Stimulated activated CD4-positive, alpha-beta T cell treated with anti-CD3 and anti-CD28 coated beads, Interleukin-1b, Interleukin-23, amount 100 ng/mL, for 48 hours (primary cell): Measurements from ENCODE around the gene CACNA1S.
A peak's percentile ranks its signal among the peaks of the same experiment; 100 is the strongest.

Source experiments
- DNase-seq: peaks from one replicate; pipeline ENCODE4 v3.0.0-alpha.2; 2020

Gene CACNA1S

GRCh38 chr1:201140235-201140940 is 28.2 kb upstream of the CACNA1S start:
- DNase-seq: no peak

DNA sequence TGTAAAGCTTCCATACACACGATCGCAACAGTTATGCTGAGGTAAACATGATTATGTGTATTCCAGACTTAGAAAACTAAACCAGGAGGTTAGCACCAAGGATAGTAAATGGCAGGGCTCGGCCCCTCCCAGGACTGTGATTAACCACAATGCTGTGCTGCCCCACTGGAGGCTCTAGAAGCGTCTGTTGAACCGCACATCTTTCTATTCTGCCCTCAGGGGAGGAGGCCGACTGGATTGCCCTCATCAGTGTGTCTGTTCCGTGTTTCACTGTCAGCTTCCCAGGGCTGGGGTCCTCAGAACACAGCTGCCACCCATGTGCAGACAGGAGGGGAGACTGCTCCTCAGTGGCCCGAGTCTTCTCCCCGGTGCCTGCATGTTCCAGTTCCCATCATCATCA is 27.5 kb upstream of the CACNA1S start:
- DNase-seq: no peak

DNA sequence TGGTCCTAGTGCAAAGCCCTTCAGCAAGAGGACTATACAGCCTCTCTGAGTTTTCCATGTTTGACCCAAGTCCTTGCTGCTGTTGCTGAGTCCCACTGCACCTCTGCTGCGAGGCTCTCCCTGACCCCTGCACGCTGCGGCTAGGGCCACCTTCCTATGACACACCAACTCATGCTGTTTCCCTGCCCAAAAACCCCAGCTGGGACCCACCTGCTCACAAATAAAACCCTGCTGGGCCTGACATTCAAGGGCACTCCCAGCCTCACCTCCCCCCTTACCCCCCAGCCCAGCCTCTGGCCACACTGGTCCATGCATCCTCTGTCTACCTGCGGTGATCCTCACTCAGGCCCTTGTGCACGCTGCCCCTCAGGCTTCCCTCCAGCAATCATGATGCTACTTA is 27.1 kb upstream of the CACNA1S start:
- DNase-seq: no peak

DNA sequence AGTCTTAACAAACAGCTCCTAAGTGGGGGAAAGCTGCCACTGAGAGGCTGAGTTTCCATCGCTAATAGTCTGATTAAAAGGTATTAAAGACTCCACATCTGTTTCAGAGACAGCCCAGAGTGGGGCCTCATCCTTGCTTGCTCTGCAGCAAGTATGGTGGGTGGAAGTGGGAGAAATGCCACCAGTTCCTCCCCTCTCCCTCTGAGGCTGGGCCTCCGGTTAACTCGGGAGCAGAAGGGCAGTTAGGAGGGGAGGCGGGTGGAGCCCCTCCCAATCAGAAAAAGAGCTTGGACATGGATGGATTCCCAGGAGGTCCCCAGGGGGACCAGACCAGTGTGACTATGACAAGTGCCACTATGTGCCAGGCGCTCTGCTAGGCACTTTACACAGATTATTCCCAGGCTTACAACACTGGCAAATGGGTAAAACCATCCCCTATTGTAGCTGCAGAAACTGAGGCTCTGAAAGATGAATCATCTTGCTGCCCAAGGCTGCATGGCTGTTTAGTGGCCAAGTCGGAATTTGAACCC is 26.1 kb upstream of the CACNA1S start:
- DNase-seq: no peak

DNA sequence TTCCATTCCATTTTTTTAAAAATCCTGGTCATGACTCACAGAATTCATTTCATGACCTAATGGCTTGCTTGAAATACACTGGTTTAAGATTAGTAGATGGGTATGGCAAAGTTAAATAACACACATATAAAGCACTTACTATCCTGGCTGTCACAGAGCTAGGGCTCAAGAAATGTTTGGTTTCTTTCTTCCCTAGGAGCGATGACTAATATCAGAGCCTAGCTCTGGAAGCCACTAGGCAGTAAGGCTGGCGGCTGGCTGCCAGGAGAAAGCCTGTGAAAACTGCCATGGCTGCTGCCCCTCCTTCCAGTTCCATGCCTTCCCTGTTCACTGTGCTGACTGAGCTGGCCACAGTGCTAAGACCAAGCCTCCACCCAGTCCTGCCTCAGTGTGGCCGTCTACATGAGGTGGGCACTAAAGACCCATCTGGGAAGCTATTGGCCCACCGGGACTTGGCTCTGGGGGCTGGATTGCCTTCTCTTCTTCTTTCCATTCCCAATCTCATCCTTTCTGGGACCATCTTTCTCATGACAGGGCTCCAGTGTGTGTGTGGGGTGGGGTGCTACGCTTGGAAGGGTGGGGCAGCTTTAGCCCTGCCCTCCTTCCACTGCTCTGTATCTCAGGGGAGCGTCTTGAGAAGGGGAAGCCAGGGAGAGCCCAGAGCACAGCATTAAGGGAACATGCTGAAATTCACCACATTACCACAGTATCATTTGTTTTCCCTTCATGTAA is 25.5 kb upstream of the CACNA1S start:
- DNase-seq: no peak

DNA sequence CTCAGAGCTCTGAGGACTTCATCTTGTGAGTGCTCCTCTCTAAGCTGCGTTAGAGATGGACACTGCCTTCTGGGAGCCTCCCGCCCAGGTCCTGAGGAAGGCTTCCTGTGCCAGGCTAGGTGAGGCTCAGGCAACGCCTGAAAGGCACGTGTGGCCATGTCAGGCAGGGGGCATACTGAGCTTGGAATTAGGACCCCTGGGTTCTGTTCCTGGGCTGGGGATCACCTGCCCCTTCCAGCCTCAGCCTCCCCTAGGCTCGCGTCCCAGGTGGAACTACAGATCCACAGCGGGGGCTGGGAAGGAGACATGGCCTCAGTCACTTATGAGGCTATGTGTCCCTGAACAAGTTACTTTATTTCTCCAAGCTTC is 24.8 kb upstream of the CACNA1S start:
- DNase-seq: no peak

DNA sequence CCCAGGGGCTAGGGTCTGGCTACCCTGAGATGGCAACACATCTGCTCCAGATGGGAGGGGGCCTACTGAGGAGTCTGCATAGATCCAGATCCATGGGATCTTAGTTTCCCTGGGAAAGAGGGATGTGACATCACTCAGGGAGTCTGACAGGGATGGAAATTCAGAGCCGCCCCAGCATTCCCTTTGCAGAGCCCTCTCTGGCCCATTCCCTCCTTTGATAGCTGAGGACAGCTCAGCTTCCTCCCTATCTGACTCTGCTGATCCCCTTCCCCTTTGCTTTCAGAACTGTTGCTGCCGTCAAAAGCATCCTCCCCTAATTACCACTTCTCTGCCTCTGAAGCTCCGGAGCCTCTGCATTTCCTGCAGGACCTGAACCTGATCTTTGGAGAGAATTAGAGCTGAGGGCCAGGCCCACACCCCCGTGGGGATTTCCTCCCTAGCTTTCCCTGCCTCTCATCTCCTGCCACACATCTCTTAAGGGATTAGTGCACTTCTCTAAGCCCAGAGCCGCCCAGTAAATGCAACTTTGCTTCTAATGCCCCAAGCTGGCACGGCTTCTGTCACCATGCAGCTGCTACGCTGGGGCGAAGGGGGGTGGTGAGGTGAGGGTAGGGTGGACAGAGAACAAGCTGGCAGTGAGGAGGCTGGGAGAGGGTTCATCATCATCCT is 24.3 kb upstream of the CACNA1S start:
- DNase-seq: no peak

- no peak for DNase-seq
These were observed 22.2 kb upstream of the CACNA1S start for GRCh38 chr1:201134405-201134804.

GRCh38 chr1:201131398-201131797 is 19.2 kb upstream of the CACNA1S start:
- no peak for DNase-seq

DNA sequence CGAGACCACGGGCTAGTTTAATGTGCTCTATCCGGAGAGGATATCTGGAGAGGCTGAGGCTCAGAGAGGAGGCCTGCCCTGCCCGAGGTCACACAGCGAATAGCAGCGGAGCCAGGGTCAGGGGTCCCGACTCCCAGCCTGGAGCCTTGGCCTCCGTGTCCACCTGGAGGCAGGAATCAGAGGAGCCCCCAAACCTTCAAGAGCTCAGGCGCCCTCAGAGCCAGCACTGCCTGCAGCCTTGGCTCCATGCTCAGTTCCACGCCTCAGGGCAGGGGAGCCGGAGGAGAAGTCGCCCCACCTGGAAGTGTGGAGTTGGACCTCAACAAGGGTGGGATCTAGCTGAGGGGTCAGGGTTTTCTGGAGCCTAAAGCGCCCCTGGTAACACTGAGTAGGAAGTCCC is 16.7 kb upstream of the CACNA1S start:
- DNase-seq: no peak

DNA sequence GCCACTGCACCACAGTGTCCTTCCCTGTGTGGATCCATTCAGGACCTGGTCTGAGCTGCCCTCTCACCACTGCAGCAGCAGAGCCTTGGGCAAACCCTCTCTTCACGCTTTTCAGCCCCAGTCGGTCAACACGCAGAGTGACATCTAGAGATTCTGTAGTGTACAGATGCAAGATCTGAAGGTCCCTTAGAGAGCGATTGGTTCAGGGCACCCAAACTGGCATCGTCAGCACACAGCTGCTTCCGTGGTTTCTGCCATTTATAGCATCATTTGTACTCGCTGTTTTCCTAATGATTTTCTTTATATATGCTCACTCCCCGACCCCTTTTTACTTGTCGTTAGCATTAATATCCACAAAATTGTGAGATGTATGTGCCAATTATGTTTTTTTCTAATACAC is 16.2 kb upstream of the CACNA1S start:
- no peak for DNase-seq

DNA sequence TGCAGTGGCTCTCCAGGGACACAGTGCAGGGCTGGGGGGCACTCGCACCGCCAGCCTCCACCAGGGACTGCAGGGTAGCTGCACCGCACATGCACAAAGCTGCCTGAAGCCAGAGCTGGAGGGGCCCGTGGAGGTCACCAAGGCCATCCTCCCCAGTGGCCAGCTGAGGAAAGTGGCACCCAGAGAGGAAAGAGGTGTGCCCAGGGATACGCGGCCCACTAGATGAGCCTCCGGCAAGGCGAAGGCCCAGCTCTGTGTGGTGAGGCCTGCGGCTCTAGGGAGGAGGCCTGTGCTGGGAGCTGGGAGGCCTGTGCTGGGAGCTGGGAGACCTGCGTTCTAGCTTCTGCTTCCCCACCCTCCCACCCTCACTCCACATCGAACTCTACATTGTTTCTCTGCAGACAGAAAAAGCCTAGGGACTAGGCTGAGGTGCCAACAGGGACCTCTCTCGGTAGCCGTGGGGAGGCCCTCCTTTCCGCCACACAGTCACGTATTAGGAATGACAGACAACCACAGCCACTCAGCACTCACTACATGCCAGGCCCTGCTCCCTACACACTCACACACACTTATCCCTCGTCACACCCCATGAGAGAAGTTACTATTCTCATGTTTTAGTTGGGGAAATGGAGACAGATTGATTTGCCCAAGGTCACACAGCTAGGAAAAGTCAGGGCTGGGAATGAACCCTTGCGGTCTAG is 15.7 kb upstream of the CACNA1S start:
- DNase-seq: no peak

- DNase-seq: no peak
These were observed 14.9 kb upstream of the CACNA1S start, which contains the start of gene ASCL5 for GRCh38 chr1:201126832-201127754. Gene ASCL5 (minus strand): TSS chr1:201127184. CDS start chr1:201115372, 11,812 bp downstream.

DNA sequence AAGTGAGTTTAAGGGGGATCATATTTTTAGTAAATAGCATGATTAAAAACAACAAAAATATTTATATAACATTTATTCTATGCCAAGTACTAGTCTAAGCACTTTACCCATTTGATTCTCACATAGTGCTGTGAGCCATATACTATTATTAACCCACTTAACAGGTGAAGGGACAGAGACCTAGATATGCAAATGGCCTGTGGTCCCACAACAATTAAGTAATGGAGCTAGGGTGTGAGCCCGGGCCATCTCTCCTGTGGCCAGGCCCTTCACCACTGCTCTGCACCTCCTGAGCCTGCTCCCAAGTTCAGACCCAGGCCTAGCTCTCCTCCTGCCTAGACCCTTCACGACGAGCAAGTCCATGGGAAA is 14.2 kb upstream of the CACNA1S start:
- no peak for DNase-seq

- no peak for DNase-seq
These were observed 13.6 kb upstream of the CACNA1S start for GRCh38 chr1:201125800-201126199.

DNA sequence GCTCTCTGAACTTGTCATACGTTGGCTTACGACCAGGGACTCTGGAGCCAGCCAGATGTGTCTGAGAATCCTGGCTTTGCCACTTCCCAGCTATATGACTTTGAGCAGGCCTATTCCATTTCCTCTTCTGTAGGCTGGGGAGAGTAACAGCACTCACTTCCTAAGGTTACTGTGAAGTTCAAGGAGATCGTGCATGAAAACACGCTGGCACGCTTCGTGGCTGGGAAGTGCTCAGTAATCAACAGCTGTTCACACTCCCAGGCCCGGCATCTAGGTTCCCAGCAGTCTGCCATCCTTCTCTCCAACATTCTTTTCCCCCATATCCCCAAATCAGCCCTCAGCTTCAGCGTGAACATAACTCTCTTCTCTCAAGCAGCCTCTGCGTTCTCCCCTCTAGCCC is 12.8 kb upstream of the CACNA1S start:
- no peak for DNase-seq

DNA sequence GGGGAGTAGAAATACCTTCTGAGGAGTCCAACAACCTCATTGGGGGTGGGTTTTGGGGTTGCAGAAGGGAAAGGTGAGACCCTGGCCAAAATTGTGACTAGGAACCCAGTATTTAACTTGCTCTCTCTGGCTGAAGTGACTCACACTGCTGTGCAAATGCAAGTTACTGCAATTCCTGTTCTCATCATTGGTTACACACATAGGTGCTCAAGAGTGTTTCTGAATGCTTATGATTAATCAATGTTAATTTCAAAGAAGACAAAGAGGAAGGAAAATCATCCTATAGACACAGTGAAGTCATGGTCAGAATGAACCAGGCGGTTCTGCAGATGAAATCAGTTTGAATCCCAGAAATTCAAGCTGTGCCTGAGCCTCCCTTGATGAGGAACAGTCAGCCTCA is 11.6 kb upstream of the CACNA1S start:
- no peak for DNase-seq

DNA sequence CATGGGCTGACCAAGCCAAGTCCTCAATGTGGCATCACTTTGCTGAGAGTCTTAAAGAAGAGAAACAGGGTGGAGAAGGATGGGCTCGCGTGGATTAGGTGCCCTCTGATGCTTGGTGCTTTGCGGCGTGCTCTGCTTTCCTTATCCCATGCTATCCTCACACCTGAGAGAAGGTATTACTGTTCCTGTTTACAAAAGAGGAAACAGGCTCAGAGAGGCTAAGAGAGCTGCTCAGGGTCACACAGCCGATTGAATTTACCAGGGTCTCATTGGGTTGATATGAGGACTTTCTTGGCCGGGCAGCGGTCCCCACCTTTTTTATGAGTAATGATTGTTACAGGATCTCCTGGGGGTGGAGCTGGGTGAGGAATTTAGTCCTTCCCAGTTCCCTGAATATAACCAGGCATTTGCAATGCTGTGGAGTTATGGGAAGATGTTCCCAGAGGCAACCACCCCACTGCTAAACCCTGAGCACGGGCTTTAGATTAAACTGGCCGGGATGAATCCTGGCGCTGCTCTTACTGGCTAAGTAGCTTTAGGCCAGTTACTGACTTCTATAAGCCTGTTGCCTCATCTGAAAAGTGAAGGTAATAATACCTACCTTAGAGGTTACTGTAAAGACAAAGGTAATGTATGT is 10.2 kb upstream of the CACNA1S start:
- no peak for DNase-seq

- DNase-seq: peak; percentile 59
These were observed 7.3 kb upstream of the CACNA1S start for GRCh38 chr1:201119206-201120197.

- DNase-seq: no peak
These were observed 3.9 kb upstream of the CACNA1S start for GRCh38 chr1:201116091-201116490.
